GM11168 (cell line): ENCODE data around the gene LPO.

Source experiments
- in situ Hi-C: fragments of 300-500 bp; cut with MboI; formaldehyde crosslinking; loops from one replicate; pipeline ENCODE4 v1.12.0; 2022; ENCODE audit warnings: low sequenced_read_pairs; ENCODE audit not compliant: unreplicated experiment

Gene LPO

DNA sequence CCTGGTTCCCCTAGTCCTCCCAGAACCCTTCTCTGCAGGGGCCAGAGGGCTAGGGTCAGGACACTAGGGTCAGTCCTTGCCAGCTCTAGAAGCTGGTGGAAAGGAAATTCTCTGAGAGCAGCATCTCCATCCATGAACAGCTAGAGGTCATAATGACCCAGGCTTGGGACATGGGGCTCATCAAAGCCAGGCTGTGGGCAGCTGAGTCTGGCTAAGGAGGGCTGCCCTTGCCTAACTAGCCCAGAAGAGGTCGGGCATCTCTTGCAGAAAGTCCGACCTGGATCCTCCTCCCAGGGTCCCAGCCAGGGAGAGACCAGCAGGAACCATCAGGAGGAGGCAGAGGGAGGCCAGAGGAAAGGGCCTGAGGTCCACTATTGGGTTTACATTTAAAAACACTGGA is 38.0 kb downstream of the LPO start:
- in situ Hi-C loops, result no loop called here

DNA sequence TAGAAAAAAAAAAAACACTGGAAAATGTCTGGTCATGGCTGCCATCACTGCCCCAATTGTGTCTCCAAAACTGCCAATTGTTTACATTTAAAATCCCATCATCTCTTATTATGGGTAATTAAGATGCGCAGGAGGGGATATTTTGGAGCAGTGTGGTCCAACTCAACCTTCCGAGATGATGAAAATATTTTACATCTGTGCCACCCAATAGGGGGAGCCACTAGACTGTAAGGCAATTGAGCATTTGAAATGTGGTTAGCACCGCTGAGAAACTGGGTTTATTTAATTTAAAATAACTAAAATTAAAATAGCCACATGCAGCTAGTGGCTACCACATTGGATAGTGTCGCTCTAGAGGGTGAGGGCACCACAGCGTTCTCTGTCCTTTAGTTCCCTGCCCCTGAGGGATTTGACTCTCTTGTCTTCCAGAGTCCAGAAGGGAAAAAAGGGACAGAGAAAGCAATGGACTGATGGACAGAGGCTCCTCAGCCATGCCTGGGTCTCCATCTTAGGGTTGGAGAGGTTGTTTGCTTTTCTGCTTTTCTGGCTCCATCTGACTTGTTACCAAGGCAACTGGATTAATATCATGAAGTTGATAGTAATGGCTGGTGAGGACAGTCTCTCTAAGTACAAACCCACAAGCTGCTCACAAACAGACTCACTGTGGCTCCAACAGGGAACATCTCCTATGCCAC is 38.9 kb downstream of the LPO start:
- in situ Hi-C loops, result no loop called here

DNA sequence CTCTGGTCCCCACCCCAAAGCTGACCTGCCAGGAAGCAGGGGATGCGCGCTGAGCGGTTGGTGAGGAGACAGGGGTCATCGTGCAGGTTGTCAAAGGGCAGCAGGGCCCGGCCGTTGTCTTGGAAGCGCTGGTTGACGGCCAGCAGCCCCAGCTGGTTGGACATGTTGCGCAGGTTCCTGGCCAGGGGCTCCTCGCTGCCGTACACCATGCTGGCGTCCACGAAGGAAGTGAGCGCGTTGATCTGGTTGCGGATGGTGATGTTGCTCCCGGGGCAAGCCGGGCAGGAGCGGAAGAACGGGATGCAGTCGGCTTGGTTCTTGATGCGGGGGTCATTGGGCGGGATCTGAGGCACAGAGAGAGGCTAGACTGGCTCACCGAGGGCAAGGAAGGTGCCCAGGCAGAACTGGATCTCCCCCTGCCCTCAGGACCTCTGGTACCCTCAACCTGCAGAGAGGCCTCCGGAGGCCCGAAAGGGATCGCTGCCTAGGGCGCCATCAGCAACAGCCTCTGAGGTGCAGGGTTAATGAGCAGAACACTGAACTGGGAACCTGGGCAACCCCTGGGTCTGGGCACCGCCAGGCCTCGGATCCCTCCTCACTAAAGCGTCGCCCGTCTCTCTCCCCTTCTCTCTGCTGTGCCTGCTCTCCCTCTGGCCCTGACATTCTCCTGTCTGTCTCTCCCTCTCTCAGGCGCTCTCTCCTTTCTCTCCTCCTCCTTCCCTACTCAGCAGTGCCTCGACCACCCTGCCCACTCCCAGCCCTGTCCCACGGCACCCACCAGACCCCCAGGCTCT is 39.6 kb downstream of the LPO start:
- in situ Hi-C loops, result no loop called here

DNA sequence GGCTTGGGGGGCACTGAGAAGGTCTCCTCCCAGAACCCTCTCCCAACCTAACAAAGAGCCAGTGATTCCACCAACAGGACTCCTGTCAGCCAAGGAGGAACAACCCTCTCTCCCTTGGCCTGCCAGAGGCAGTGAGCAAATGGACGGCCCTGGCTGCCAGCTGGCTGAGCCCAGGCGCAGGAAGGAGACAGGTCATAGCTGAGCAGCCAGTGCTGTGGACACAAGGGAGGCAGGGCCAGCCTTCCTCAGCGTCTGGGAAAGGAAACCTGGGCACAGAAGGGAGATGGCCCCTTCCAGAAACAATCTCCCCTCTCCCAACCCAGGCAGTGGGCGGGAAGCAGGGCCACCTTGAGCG is 40.3 kb downstream of the LPO start:
- in situ Hi-C loops, result no loop called here

DNA sequence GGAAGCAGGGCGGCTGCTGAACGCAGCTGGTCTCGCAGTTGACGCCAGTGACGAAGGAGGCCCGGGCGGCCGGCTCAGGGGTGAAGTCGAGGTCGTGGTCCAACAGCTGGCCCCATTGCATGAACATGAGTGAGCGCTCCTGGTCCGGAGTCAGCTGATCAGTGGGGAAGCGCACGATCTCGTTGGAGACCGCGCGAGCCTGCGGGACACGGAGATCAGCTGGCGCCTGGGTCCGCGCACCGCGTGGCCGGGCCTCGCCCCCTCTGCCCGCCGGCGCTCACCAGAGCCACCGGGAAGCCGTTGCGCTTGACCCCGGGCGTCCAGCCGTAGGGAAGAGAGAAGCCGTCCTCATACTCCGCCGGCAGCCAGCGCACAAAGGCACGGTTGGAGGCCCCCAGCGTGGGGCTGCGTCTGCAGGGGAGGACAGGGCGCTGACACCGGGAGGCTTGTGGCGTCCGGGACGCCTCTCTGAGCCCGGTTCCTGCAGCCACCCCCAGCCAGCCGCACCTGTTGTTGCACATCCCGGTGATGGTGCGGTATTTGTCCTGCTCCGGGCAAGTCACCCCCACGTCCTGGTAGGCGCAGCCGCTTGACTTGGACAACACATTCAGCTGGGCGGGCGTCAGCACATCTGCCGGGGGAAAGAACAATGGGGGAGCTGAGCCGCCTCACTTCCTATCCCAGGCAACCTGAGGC is 40.8 kb downstream of the LPO start:
- in situ Hi-C loops, result no loop called here

DNA sequence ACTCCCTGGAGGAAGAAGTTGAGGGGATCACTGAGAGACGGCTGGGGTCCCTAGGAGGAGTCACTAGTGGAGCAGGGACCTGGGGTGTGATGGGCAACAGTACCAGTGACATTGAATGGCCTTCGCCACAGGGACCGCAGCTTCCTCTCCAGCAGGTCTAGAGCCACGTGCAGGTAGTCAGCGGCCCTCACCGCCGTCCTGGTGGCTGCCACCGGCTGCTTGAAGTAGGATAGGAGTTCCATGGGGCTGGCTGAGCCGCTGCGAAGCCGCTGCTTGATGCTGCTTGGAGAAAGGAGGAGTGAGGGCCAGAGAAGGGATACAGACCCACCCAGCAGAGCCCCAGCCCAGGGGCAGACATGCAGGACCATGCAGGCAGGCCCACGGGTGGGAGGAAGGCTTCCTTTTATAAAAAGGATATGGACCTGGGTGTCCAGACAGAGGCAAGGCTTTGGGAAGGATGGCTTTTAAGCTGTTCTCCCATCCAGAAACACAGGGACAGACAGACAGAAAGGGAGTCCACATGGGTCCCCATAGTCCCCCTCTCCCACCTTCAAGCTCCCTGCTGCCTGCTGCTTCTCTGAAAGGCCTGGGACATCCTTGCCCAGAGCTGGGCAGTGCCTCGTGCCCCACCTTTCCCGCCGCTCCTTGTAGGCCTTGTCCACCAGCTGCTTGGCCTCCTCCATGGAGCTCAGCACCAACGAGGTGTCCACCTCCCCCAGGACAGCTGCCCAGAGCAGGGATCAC is 41.5 kb downstream of the LPO start:
- in situ Hi-C loops, result no loop called here

DNA sequence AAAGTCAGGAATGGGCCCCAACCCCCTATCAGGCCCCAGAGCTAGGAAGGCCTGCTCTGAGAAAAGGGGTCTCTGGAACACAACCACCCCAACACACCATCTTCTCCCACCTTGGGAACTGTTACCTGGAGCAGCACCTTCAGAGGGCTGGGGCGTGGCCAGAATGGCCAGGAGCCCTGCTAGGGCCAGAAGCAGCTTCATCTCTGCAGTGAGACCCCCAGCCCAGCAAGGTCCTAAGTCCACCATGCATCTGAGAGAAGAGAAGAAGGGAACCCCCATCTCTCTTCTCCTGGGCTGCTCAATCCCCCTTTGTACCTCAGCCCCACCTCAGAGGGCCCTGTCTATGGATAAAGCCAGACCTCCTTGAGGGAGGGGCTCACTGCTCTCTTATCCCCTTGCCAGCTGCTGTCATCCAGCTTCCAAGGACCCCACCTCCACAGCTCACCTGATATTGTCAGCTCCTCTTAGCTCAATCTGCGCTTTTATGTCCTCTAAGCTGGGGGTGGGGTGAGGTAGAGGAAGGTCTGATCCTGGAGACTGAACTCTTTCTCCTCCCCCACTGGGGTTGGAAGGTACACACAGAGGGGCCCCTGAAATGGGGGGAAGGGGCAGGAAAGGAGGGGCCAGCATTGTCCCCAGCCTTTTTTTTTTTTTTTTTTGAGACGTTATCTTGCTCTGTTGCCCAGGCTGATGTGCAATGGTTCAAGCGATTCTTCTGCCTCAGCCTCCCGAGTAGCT is 42.3 kb downstream of the LPO start, which contains the start of gene MPO:
Gene MPO (minus strand): TSS at position 456 of the 738 bp plus-strand sequence. CDS start 177 bp downstream, at position 279.
- in situ Hi-C loops, result no loop called here

DNA sequence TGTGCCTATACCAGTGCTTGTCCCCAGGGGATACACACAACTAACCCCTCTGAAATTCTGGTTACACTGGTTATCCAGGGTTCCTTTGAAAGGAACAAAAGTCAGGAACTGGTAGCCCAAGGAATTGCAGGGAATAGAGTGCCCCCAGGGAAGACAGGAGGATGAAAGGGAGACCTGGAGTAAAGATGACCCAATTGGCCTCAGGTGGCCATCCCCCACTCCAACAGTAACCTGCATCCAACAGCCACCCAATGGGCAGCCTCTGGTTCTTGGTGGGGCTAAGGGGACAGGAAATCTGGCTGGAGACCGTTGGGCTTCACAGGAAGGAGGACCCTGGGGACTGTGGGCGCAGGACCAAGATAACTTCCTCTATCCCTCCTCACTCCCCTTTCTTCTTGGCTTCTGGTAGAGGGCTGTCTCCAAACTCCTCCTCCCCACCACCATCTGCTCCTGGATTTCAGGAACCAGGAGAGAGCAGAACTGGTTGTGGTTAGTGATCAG is 43.2 kb downstream of the LPO start:
- in situ Hi-C loops, result no loop called here

DNA sequence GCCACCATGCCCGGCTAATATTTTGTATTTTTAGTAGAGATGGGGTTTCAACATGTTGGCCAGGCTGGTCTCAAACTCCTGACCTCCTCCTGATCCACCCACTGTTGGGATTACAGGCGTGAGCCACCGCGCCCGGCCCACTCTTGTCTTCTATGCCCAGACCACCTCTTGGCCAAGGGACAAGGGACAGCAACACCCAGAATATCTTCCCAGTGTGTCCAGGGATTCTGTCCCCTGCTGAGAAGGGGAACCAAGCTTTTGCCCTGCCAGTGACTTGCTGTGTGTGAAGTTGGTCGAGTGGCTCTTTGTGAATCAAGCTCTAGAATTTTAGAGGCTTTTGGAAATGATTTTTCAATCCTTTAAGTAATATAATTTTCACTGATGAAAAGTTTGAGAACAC is 44.1 kb downstream of the LPO start:
- in situ Hi-C loops, result no loop called here

DNA sequence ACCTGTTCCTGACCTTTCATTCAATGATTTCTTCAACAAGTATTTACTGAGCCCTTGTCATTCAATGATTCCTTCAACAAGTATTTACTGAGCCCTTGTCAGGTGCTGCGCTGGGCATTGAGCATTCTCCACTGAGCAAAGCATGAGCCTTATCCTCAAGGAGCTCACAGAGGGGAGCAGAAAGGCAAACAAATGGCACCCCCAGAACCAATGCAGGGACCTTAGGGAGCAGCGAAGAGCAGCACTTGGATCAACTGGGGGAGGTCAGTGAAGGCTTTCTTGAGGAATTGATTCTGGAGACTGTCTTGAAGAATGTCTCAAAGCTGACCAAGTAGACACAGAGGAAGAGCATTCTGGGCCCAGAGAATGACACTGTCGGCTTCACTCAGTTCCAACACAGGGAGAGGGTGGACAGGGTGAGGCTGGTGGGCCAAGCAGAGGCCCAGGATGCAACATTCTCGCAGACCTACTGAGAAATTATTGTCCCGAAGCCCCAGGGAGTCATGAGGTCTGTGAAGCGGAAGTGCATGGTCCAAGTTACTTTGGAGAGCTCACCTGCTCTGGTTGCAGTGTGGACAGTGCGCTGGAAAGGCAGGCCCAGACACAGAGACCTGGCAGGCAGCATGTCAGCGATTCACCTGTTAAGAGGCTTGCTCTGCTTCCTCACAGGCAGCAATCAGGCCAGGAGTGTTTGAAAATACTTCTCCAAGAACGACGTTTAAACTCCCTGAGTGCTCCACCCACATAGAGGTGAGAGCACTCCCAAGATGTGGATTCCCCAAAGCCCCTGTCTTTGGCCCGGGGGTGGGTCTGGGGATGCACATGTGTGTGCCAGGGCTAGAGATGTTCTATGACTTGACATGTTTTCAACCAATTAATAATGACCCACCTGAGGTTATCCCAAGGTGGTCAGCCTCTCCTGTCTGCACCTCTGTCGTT is 45.6 kb downstream of the LPO start:
- in situ Hi-C loops, result no loop called here

DNA sequence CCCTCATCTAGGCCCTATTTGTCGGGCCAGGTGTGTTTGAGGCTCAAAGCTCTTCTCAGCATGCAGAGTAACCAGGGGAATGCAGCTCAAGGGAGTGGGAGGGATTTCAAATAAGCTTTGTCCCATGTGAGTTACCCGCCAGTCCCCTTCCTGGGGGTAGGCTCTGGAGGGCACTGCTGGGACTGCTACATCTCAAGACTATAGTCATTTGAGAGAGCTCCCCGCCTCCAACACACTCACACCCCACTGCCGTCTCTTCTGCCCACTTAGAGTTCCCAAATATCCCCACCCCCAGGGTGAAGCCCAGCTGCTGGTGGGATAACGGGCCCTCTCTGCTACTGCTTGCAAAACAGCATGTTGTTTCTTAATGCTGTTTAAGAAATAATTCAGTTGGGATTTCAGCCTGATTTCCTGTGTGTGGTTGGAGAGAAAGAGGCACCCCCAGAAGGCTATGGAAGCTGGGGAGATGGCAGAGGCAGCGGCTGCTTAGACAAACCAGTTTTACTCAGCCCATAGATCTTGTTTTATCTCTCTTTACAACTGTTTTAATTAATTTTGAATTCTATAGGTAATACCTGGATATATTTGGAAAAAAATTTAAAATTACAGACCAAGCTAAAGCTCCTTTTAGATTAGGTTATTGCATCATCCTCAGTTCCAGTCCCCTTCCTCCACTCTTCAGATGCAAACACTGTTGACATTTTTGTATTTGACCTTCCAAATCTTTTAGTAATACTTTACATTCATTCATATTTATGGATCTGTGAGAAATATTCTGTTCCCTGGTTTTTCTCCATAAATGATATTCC is 46.4 kb downstream of the LPO start:
- in situ Hi-C loops, result no loop called here

DNA sequence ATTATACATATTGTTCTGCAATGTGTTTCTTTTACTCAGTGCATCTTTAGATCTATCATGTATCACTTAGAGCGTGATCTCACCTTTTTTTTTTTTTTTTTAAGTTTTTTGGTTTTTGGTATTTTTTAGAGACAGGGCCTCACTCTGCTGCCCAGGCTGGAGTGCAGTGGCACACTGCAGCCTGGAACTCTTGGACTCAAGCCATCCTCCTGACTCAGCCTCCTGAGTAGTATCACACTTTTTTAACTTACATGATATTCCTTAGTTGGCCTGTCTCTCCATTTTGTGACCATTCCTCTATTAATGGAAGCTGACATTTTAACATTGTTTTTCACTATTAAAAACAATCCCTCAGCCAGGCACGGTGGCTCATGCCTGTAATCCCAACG is 47.0 kb downstream of the LPO start:
- in situ Hi-C loops, result no loop called here

DNA sequence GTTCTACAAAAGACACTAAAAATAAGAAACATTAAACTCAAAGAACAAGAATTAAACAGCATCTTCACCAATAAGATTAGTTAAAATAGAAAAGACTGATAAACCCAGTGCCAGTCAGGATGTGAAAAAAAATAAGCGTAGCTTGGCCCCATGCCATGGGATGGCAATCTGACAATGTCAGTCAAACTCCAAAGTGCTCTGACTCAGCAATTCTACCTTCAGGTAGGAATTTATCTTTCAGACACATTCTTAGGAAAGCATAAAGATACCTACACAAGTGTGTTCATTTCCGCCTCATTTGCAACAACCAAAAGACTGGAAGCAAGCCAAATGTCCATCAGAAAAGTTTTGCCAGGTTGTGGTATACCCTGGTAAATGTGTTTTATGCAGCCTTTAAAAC is 51.5 kb downstream of the LPO start:
- in situ Hi-C loops, result no loop called here

DNA sequence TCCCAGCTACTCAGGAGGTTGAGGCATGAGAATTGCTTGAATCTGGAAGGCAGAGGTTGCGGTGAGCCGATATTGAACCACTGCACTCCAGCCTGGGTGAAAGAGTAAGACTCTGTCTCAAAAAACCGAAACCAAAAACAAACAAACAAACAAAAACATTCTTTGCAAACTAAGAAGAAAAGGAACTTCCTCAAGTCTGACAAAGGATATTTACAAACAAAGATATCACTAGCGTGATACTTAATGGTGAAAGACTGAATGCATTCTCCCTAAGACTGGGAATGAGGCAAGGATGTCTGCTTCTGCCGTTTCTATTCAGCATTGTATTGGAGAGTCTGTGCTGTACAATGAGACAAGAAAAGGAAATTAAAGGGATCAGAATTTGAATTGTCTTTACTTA is 52.9 kb downstream of the LPO start:
- in situ Hi-C loops, result no loop called here

DNA sequence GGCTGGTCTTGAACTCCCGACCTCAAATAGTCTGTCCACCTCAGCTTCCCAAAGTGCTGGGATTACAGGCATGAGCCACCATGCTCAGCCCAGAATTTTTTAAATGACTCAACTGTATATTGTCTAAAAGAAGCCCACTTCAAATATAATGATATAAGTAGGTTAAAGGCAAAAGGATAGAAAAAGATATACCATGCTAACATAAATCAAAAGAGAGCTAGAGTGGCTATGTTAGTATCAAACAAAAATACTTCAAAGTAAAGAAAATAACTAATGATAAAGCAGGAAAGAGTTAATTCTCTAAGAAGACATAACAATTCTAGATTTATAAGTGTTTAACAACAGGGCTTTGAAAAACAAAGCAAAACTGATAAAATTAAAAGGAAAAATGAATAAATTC is 55.6 kb downstream of the LPO start:
- in situ Hi-C loops, result no loop called here

DNA sequence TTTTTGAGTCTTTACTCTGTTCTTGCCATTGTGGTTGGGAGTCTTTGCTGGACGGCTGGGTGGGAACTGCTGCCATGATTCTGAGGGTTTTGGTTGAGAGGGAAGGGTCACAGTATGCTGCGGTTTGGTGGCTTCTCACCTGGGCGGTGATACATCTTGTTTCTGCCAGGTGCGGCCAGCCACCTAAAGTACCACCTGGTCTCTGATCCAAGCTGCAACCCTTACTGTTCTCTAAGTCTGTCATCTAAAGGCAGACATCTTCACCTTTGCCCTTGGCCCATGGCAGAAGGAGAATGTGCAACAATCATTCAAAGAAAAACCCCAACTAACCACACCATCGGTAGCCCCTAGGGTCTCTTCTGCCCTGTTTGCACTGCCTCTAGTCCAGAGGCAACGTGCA is 62.0 kb downstream of the LPO start:
- in situ Hi-C loops, result no loop called here

DNA sequence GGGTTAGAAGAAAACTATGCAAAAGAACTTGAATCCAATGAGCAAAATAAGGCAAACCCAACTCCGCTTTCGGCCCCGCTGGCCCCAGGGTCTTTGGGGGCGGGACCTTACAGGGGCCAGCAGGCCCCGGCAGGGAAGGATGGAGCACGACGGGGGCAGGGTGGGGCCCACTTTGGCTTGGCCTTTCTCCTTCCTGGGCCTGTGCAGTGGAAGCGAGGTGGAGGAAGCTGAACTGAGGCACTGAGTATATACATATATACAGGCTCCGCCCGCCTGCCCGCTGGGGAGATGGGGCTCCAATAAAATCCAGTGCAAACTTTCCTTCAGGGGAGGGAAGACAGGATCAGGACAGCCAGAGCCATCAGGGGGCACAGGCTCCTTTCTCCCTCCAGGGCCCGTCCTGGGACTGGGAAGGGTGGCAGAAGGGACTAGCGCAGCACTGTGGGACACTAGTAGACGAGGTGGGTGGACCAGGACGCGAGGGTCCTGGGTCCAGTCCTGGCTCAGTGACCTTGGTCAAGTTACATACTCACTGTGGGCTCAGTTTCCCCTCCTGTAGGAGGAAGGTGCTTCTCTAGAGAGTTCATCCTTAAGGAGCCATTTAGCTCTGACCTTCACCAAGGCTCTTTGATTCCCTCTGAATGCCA is 63.2 kb downstream of the LPO start:
- in situ Hi-C loops, result no loop called here
